Thymus (tissue), 11 donors: ENCODE results near the gene ETHE1. TPM values are rescaled to one million over a fixed set of nuclear protein-coding genes. Genes with fewer than 3 reads are reported as not detected.
"Not testable (repeated sequence)": the region's sequence is repeated elsewhere in the genome, so short reads cannot be mapped to it uniquely, and the experiment has no call there.

Source experiments
- DNase-seq, 9 donors: peaks; one replicate each; pipeline ENCODE4 v3.0.0-alpha.2; 2013; ENCODE audit warnings: low spot score in 9 of 9, low read depth in 6 of 9, missing footprints in 1 of 9
- H3K27ac ChIP-seq, 2 donors: one replicate each; pipeline ENCODE4 v1.5.1; 2013; ENCODE audit warnings: control low read depth in 1 of 2, low read depth in 1 of 2, low read length in 1 of 2, mild to moderate bottlenecking in 1 of 2, moderate library complexity in 1 of 2
- H3K27me3 ChIP-seq, 2 donors: one replicate each; pipeline ENCODE4 v1.5.1; 2013; ENCODE audit warnings: low read length in 1 of 2; ENCODE audit not compliant: control insufficient read depth in 2 of 2, insufficient read depth in 1 of 2
- H3K36me3 ChIP-seq, 2 donors: one replicate each; pipeline ENCODE4 v1.5.1; 2013; ENCODE audit warnings: low read length in 1 of 2, mild to moderate bottlenecking in 1 of 2, moderate library complexity in 1 of 2; ENCODE audit not compliant: control insufficient read depth in 2 of 2, insufficient read depth in 2 of 2
- H3K4me1 ChIP-seq, 2 donors: one replicate each; pipeline ENCODE4 v1.5.1; 2013; ENCODE audit warnings: low read length in 2 of 2; ENCODE audit not compliant: control insufficient read depth in 2 of 2, insufficient read depth in 2 of 2
- H3K4me3 ChIP-seq, 2 donors: one replicate each; pipeline ENCODE4 v1.5.1; 2013; ENCODE audit warnings: low read length in 2 of 2, control low read depth in 1 of 2, mild to moderate bottlenecking in 1 of 2
- H3K9me3 ChIP-seq, 2 donors: one replicate each; pipeline ENCODE4 v1.5.1; 2013; ENCODE audit warnings: low read length in 1 of 2, mild to moderate bottlenecking in 1 of 2; ENCODE audit not compliant: control insufficient read depth in 2 of 2, insufficient read depth in 1 of 2
- WGBS: extraction: QIAGEN DNeasy Blood & Tissue Kit; methylation state at CpG from one replicate; pipeline ENCODE4 v1.1.7; 2013; 5-methylcytosine and 5-hydroxymethylcytosine counted together
- polyA plus RNA-seq: library from polyadenylated mRNA; stranded (reverse); fragments of 200-250 nt; gene quantifications from one replicate; pipeline ENCODE4 v1.2.3, GENCODE V29; 2013
- total RNA-seq: library from RNA; stranded (reverse); fragments of 120-200 nt; gene quantifications from one replicate; pipeline ENCODE4 v1.2.4, GENCODE V29; 2013
- donor health status: healthy.

The ETHE1 gene
- total and polyA plus RNA-seq, 2 donors = 32.3 to 44.8 TPM

DNA sequence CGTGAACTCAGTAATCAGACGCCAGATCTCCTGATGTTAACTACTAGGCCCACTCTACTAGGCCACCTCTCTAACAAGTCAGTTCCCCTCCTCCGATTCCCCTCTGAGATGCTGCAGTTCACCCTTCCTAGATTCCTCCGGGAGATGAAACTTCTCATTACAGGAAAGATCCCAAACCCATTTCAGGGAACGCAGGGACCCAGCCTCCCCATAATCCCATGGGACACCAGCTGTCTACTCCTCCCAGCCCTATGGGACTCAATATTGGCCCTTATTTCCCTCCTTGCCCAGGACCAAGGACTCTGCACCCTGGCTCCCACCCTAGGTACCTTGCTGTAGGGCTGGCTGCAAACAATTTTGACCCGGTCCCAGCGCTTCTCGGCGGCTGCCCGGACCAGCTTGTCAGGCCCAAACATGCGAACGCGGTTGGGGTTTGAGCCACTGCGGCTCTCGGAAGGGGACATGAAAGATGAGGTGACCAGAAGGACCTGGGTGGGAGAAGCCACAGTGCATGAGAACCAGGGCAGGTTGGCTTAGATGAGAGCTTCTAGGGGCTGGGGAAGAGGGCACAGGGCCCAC is 27.4 kb upstream of the ETHE1 start:
- Histone ChIP-seq H3K27ac (no peak overlapping the region), H3K9me3 (peaks cover 0 to 8% of the 10 kb centered on the region in 2 donors), H3K4me3 (no peak overlapping the region), H3K4me1 (peaks cover 0 to 2% of the 10 kb centered on the region in 2 donors), H3K36me3 (peaks cover 61 to 64% of the 10 kb centered on the region in 2 donors), H3K27me3 (no peaks in the 10 kb centered on the region)
- 98% methylated on average over 15 of the region's 15 CpGs for WGBS
- DNase-seq = no peak

DNA sequence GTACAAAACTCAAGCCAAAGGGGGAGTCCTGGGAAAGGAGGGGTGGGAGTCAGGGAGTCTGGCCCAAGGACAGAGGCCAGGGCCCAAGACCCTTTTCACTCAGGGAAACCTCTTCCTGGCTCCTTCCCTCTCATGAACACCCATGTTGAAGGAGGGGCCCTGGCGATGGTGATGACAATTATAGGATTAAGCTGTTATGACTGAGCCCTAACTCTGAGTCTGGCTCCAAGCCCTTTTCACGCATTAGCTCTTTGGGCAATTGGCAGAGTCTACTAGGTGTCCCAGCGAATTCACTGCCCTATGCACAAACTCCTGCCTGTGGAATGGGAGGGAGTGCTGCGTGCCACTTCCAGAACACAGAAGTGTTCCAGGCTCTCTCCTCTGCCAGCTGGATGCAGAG is 26.7 kb upstream of the ETHE1 start:
- H3K36me3 ChIP-seq = peaks cover 64 to 66% of the 10 kb centered on the region in 2 donors
- H3K4me1 ChIP-seq = peaks cover 0 to 2% of the 10 kb centered on the region in 2 donors
- no peak overlapping the region for H3K27ac ChIP-seq
- H3K4me3 ChIP-seq = no peak overlapping the region
- H3K27me3 ChIP-seq = no peaks in the 10 kb centered on the region
- WGBS = 89% methylated on average over 4 of the region's 4 CpGs
- H3K9me3 ChIP-seq = peaks cover 0 to 8% of the 10 kb centered on the region in 2 donors
- no peak for DNase-seq

DNA sequence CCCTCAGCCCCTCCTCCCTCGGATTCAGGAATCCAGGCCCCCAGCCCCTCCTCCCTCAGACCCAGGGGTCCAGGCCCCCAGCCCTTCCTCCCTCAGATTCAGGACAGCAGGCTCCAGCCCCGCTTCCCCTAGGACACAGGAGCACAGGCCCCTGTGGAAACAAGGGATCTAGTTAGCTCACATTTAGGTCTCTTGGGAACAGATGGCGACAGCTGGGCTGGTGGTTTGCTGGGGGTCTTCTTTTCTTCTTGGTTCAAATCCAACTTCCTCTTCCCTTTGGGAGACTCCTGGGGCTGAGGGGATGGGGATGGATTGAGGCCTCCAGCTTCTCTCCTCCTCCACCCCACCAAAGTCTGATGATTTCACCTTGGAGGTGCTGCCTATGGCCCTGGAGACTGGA is 25.6 kb upstream of the ETHE1 start:
- H3K9me3 ChIP-seq = peaks cover 0 to 8% of the 10 kb centered on the region in 2 donors
- no peak overlapping the region for H3K27ac ChIP-seq
- H3K36me3 ChIP-seq = peaks cover 60 to 64% of the 10 kb centered on the region in 2 donors
- H3K4me1 ChIP-seq = peaks cover 0 to 2% of the 10 kb centered on the region in 2 donors
- H3K27me3 ChIP-seq = no peaks in the 10 kb centered on the region
- H3K4me3 ChIP-seq = no peak overlapping the region
- no peak for DNase-seq
- WGBS = 80% methylated on average over 3 of the region's 3 CpGs

DNA sequence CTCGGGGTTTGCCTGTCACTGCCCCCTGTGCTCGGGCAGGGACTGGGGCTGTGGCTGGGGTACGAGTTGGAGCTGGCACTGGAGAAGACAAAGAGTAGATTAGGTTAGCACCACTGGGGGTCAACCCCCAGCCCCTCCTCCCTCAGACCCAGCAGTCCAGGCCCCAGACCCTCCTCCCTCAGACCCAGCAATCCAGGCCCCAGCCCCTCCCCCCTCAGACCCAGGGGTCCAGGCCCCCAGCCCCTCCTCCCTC is 25.1 kb upstream of the ETHE1 start:
- 100% methylated on average over 3 of the region's 3 CpGs for WGBS
- no peak for DNase-seq
- Histone ChIP-seq H3K27me3 (no peaks in the 10 kb centered on the region), H3K27ac (no peak overlapping the region), H3K4me3 (no peak overlapping the region), H3K9me3 (peaks cover 0 to 8% of the 10 kb centered on the region in 2 donors), H3K36me3 (peaks cover 56 to 65% of the 10 kb centered on the region in 2 donors), H3K4me1 (peaks cover 0 to 2% of the 10 kb centered on the region in 2 donors)

DNA sequence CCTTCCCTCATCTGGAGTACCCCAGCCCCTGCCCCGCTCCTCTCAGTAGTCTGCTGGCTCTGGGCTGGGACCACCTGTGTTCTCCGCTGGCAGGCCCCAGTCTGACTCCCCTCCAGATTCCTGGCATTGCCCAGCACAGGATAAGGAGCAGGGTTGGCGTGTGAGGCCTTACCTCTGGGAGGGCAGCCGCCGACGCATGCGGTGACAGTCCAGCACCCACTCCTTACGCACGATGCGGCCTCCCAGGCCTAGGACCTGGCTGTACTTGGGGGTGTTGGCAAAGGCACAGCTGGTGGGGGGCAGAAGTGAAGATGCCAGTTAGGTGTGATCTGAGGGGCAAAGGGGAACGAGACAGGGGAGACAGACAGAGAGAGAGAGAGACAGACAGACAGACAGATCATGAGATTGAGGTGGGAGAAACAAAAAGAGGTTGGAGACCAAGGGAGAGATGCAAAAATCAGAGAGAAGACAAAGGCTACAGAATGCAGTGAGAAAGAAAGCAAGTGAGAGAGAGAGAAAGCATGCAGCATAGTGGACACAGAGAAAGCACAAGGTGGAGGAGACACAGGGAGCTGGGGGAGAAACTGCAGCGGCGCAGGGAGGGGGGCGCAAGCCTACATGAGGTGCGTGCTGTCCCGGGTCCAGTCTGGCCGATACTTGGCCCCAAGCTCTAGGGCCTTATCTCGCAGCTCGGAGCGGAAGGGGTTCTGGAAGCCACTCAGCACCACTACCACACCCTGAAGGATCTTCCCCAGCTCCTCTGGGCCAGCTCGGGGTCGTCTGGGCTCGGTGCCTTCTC is 24.6 kb upstream of the ETHE1 start:
- Histone ChIP-seq H3K27ac (no peak overlapping the region), H3K4me3 (no peak overlapping the region), H3K9me3 (peaks cover 0 to 8% of the 10 kb centered on the region in 2 donors), H3K27me3 (no peaks in the 10 kb centered on the region), H3K36me3 (peaks cover 56 to 70% of the 10 kb centered on the region in 2 donors), H3K4me1 (peaks cover 0 to 2% of the 10 kb centered on the region in 2 donors)
- DNase-seq = no peak
- WGBS = 97% methylated on average over 23 of the region's 23 CpGs

DNA sequence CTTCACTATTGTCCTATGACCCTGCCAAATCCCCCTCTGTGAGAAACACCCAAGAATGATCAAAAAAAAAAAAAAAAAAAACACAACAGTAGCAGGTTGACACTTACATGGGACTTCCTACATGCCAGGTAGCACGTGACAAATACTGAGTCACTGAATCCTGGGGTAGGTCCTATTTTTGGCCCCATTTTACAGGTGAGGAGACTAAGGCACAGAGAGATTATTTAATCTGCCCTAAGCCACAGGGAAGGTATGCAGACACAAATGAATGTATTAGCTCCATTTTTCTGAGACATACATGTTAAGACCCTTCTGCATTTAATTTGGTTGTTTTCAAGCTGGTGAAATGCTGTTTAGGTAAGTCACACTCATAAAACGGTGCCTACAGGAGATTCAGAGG is 21.7 kb upstream of the ETHE1 start:
- WGBS = 98% methylated on average over 2 of the region's 2 CpGs
- peaks cover 58 to 79% of the 10 kb centered on the region in 2 donors for H3K36me3 ChIP-seq

DNA sequence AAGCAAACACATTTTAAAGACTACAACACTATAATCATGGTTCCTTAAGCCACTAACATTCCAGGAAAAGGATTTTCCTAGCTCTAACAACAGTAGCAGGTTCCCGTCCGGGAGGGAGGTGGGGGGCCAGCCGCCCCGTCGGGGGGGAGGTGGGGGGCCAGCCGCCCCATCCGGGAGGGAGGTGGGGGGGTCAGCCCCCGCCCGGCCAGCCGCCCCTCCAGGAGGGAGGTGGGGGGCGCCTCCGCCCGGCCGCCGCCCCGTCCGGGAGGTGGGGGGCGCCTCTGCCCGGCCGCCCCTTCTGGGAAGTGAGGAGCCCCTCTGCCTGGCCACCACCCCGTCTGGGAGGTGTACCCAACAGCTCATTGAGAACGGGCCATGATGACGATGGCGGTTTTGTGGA is 20.9 kb upstream of the ETHE1 start:
- not testable (repeated sequence) for H3K27ac ChIP-seq, DNase-seq, H3K27me3 ChIP-seq, H3K4me3 ChIP-seq, H3K9me3 ChIP-seq
- peaks cover 0 to 11% of the 10 kb centered on the region in 2 donors for H3K4me1 ChIP-seq
- peaks cover 58 to 79% of the 10 kb centered on the region in 2 donors for H3K36me3 ChIP-seq
- WGBS = 96% methylated on average over 20 of the region's 24 CpGs

More for the DNA sequence above, 21.7 kb upstream of the ETHE1 start:
- Histone ChIP-seq H3K4me1 (peaks cover 0 to 11% of the 10 kb centered on the region in 2 donors), H3K4me3 (no peak overlapping the region), H3K27me3 (no peaks in the 10 kb centered on the region), H3K9me3 (no peaks in the 10 kb centered on the region), H3K27ac (no peak overlapping the region)
- DNase-seq = no peak

DNA sequence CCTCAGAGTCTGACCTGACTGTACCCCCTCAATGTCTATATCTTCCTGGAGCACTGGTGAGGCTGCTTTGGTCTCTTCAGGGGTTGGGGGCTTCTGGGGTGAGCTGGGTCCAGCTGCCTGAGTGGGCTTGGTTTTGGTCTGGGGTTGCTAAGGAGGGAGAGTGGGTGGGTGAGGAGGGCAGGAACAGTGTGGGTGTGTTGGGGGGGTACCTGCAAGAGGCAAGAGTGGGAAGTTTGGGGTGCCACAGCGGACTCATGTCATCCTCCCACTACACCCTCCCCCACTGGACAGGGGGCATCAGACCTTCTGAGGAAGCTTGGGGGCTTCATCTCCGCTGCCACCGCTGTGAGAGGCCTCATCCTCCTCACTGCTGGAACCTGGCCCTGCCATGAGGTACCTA is 19.6 kb upstream of the ETHE1 start:
- no peak overlapping the region for H3K27ac ChIP-seq
- no peaks in the 10 kb centered on the region for H3K27me3 ChIP-seq
- no peak for DNase-seq
- no peak overlapping the region for H3K4me3 ChIP-seq
- no peaks in the 10 kb centered on the region for H3K9me3 ChIP-seq
- 99% methylated on average over 3 of the region's 3 CpGs for WGBS
- peaks cover 59 to 80% of the 10 kb centered on the region in 2 donors for H3K36me3 ChIP-seq
- peaks cover 0 to 11% of the 10 kb centered on the region in 2 donors for H3K4me1 ChIP-seq

DNA sequence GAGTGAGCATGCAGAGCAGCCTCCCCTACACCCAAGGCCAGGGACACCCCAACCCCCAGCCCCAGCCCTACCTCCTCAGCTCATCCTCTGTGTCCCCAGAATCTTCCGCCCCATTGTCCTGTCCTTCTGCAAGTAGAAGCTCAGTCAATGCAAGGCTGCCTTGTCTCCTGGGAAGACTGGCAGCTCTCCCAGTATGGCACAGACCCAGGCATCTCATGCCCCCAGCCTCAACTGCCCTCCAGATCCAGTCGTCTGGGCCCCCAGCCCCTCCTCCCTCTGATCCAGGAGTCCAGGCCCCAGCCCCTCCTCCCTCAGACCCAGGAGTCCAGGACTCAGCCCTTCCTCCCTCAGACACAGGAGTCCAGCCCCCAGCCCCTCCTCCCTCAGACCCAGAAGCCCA is 19.0 kb upstream of the ETHE1 start:
- Histone ChIP-seq H3K9me3 (no peaks in the 10 kb centered on the region), H3K27me3 (no peaks in the 10 kb centered on the region), H3K27ac (no peak overlapping the region), H3K36me3 (peaks cover 57 to 78% of the 10 kb centered on the region in 2 donors), H3K4me3 (no peak overlapping the region), H3K4me1 (peaks cover 0 to 11% of the 10 kb centered on the region in 2 donors)
- 96% methylated on average over 2 of the region's 2 CpGs for WGBS
- no peak for DNase-seq
